GM06990 (cell line): Measurements from ENCODE around the gene ATG10.
"Not testable (repeated sequence)": the region's sequence is repeated elsewhere in the genome, so short reads cannot be mapped to it uniquely, and the experiment has no call there.

Experiments
- DNase-seq: peaks from one replicate; pipeline ENCODE4 v3.0.0-alpha.2; 2011; ENCODE audit not compliant: insufficient read length; ENCODE audit errors: extremely low read depth
- H3K27me3 ChIP-seq: replicated peaks from 2 replicates; pipeline ENCODE4 v1.6.0; 2011; ENCODE audit warnings: low read length; ENCODE audit not compliant: control insufficient read depth, insufficient read depth
- H3K36me3 ChIP-seq: 2 replicates; pipeline ENCODE4 v1.5.1; 2011; ENCODE audit warnings: low read length; ENCODE audit not compliant: control insufficient read depth, insufficient read depth
- H3K4me3 ChIP-seq: replicated peaks from 2 replicates; pipeline ENCODE4 v1.5.1; 2011; ENCODE audit warnings: low read depth, mild to moderate bottlenecking, control low read depth, low read length
- CTCF ChIP-seq: IDR thresholded peaks from 2 replicates; pipeline ENCODE4 v1.5.1; 2011; ENCODE audit warnings: low read length, control low read depth, mild to moderate bottlenecking, inconsistent platforms; ENCODE audit not compliant: insufficient read depth, poor library complexity, severe bottlenecking

The ATG10 gene

GRCh38 chr5:82010696-82011095 lies 38.9 kb downstream of the ATG10 start:
- no peak for DNase-seq
- no peaks in the 10 kb centered on the region for H3K27me3 ChIP-seq
- no peaks in the 10 kb centered on the region for H3K36me3 ChIP-seq
- no peak overlapping the region for H3K4me3 ChIP-seq
- no peak for TF ChIP-seq CTCF

GRCh38 chr5:82011761-82012160 lies 39.9 kb downstream of the ATG10 start:
- Histone ChIP-seq H3K36me3 (no peaks in the 10 kb centered on the region), H3K27me3 (no peaks in the 10 kb centered on the region), H3K4me3 (no peak overlapping the region)
- no peak for DNase-seq
- no peak for TF ChIP-seq CTCF

DNA sequence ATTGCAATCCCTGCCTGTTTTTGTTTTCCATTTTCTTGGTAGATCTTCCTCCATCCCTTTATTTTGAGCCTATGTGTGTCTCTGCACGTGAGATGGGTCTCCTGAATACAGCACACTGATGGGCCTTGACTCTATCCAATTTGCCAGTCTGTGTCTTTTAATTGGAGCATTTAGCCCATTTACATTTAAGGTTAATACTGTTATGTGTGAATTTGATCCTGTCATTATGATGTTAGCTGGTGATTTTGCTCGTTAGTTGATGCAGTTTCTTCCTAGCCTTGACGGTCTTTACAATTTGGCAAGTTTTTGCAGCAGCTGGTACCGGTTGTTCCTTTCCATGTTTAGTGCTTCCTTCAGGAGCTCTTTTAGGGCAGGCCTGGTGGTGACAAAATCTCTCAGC lies 42.8 kb downstream of the ATG10 start:
- H3K36me3 ChIP-seq, H3K27me3 ChIP-seq, DNase-seq: not testable (repeated sequence)

DNA sequence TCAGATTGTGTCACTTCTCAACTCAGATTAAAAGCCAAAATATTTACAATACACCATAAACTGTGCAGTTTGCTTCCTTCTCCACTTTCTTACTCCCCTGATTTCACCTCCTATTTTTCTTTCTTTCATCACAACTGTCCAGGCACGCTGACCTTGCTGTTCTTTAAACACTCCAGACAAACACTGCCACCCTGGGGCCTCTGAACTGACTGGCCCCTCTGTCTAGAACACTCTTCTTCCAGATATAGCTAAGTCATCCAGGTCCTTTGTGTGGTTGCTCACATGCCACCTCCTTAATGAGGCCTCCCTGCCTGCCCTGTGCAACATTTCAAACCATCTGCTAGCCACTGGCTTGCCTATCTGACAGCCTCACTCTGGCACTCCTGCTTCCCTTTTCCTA lies 46.6 kb downstream of the ATG10 start:
- Histone ChIP-seq H3K36me3 (no peaks in the 10 kb centered on the region), H3K4me3 (no peak overlapping the region), H3K27me3 (no peaks in the 10 kb centered on the region)
- no peak for DNase-seq
- TF ChIP-seq CTCF: no peak

More for the DNA sequence above, 42.8 kb downstream of the ATG10 start:
- H3K4me3 ChIP-seq: not testable (repeated sequence)

- no peak overlapping the region for H3K4me3 ChIP-seq
- no peaks in the 10 kb centered on the region for H3K27me3 ChIP-seq
- DNase-seq: no peak
- no peaks in the 10 kb centered on the region for H3K36me3 ChIP-seq
- TF ChIP-seq CTCF: no peak
Observed at GRCh38 chr5:82019342-82020138, 47.7 kb downstream of the ATG10 start.

- no peaks in the 10 kb centered on the region for H3K36me3 ChIP-seq
- no peak for TF ChIP-seq CTCF
- DNase-seq: no peak
- H3K27me3 ChIP-seq: no peaks in the 10 kb centered on the region
- no peak overlapping the region for H3K4me3 ChIP-seq
Observed at GRCh38 chr5:82022499-82022898, 50.7 kb downstream of the ATG10 start.
